ENCODE results near the gene ARHGEF10L. TPM values are rescaled to one million over a fixed set of nuclear protein-coding genes. Genes with fewer than 3 reads are reported as not detected.
"Not testable (repeated sequence)": the region's sequence is repeated elsewhere in the genome, so short reads cannot be mapped to it uniquely, and the experiment has no call there.

ARHGEF10L gene
- total RNA-seq = 16.7 TPM

- H3K9ac ChIP-seq (ENCODE audit: low read depth in 1 of 3, low read length in 3 of 3) = peak within 1 kb of the TSS; percentile 86 to 96 (median 93)
- H3K27me3 ChIP-seq (ENCODE audit: control insufficient read depth in 3 of 3, insufficient read depth in 3 of 3, low read length in 3 of 3) = no peaks in the 10 kb centered on the region
- no peaks in the 10 kb centered on the region for H3K36me3 ChIP-seq (ENCODE audit: control insufficient read depth in 3 of 3, insufficient read depth in 3 of 3, low read length in 3 of 3)
- H3K9me3 ChIP-seq (ENCODE audit: control insufficient read depth in 3 of 3, low read length in 3 of 3) = no peaks in the 10 kb centered on the region
- peak within 1 kb of the TSS; percentile 86 to 91 (median 87) for H3K4me3 ChIP-seq (ENCODE audit: low read length in 3 of 3)
- peak within 1 kb of the TSS; percentile 79 for H3K27ac ChIP-seq (ENCODE audit: low read depth, low read length)
- peaks cover 14 to 20% (median 18%) of the 10 kb centered on the region in 3 donors for H3K4me1 ChIP-seq (ENCODE audit: control insufficient read depth in 3 of 3, insufficient read depth in 3 of 3, low read length in 3 of 3)
These were observed at the start of gene ARHGEF10L for GRCh38 chr1:17539477-17540254. ARHGEF10L (plus strand) TSS chr1:17539698; CDS start chr1:17580596, 40,898 bp downstream.

- not testable (repeated sequence) for H3K36me3 ChIP-seq (ENCODE audit: control insufficient read depth in 3 of 3, insufficient read depth in 3 of 3, low read length in 3 of 3); H3K4me3 ChIP-seq (ENCODE audit: low read length in 3 of 3); H3K27me3 ChIP-seq (ENCODE audit: control insufficient read depth in 3 of 3, insufficient read depth in 3 of 3, low read length in 3 of 3); H3K9ac ChIP-seq (ENCODE audit: low read depth in 1 of 3, low read length in 3 of 3); H3K27ac ChIP-seq (ENCODE audit: low read depth, low read length); H3K9me3 ChIP-seq (ENCODE audit: control insufficient read depth in 3 of 3, low read length in 3 of 3); H3K4me1 ChIP-seq (ENCODE audit: control insufficient read depth in 3 of 3, insufficient read depth in 3 of 3, low read length in 3 of 3)
These were observed 49.6 kb upstream of the ARHGEF10L start for GRCh38 chr1:17489768-17490417.

- not testable (repeated sequence) for H3K9ac ChIP-seq (ENCODE audit: low read depth in 1 of 3, low read length in 3 of 3); H3K9me3 ChIP-seq (ENCODE audit: control insufficient read depth in 3 of 3, low read length in 3 of 3); H3K27ac ChIP-seq (ENCODE audit: low read depth, low read length); H3K4me1 ChIP-seq (ENCODE audit: control insufficient read depth in 3 of 3, insufficient read depth in 3 of 3, low read length in 3 of 3); H3K27me3 ChIP-seq (ENCODE audit: control insufficient read depth in 3 of 3, insufficient read depth in 3 of 3, low read length in 3 of 3); H3K4me3 ChIP-seq (ENCODE audit: low read length in 3 of 3); H3K36me3 ChIP-seq (ENCODE audit: control insufficient read depth in 3 of 3, insufficient read depth in 3 of 3, low read length in 3 of 3)
These were observed 48.8 kb upstream of the ARHGEF10L start for GRCh38 chr1:17490667-17491066.

GRCh38 chr1:17494114-17494729, 45.3 kb upstream of the ARHGEF10L start:
- no peaks in the 10 kb centered on the region for H3K27me3 ChIP-seq (ENCODE audit: control insufficient read depth in 3 of 3, insufficient read depth in 3 of 3, low read length in 3 of 3)

GRCh38 chr1:17496419-17496818, 43.1 kb upstream of the ARHGEF10L start:
- H3K27me3 ChIP-seq (ENCODE audit: control insufficient read depth in 3 of 3, insufficient read depth in 3 of 3, low read length in 3 of 3) = no peaks in the 10 kb centered on the region
- no peak overlapping the region for H3K27ac ChIP-seq (ENCODE audit: low read depth, low read length)
- no peak overlapping the region for H3K4me3 ChIP-seq (ENCODE audit: low read length in 3 of 3)
- H3K4me1 ChIP-seq (ENCODE audit: control insufficient read depth in 3 of 3, insufficient read depth in 3 of 3, low read length in 3 of 3) = no peaks in the 10 kb centered on the region
- H3K9ac ChIP-seq (ENCODE audit: low read depth in 1 of 3, low read length in 3 of 3) = no peak overlapping the region
- no peaks in the 10 kb centered on the region for H3K36me3 ChIP-seq (ENCODE audit: control insufficient read depth in 3 of 3, insufficient read depth in 3 of 3, low read length in 3 of 3)
- no peaks in the 10 kb centered on the region for H3K9me3 ChIP-seq (ENCODE audit: control insufficient read depth in 3 of 3, low read length in 3 of 3)

More at GRCh38 chr1:17494114-17494729, 45.3 kb upstream of the ARHGEF10L start:
- no peaks in the 10 kb centered on the region for H3K36me3 ChIP-seq (ENCODE audit: control insufficient read depth in 3 of 3, insufficient read depth in 3 of 3, low read length in 3 of 3)
- no peak overlapping the region for H3K9ac ChIP-seq (ENCODE audit: low read depth in 1 of 3, low read length in 3 of 3)
- no peak overlapping the region for H3K4me3 ChIP-seq (ENCODE audit: low read length in 3 of 3)
- H3K27ac ChIP-seq (ENCODE audit: low read depth, low read length) = no peak overlapping the region
- H3K9me3 ChIP-seq (ENCODE audit: control insufficient read depth in 3 of 3, low read length in 3 of 3) = no peaks in the 10 kb centered on the region
- no peaks in the 10 kb centered on the region for H3K4me1 ChIP-seq (ENCODE audit: control insufficient read depth in 3 of 3, insufficient read depth in 3 of 3, low read length in 3 of 3)

- no peak overlapping the region for H3K9ac ChIP-seq (ENCODE audit: low read depth in 1 of 3, low read length in 3 of 3)
- H3K27me3 ChIP-seq (ENCODE audit: control insufficient read depth in 3 of 3, insufficient read depth in 3 of 3, low read length in 3 of 3) = no peaks in the 10 kb centered on the region
- H3K4me1 ChIP-seq (ENCODE audit: control insufficient read depth in 3 of 3, insufficient read depth in 3 of 3, low read length in 3 of 3) = peaks cover 7 to 11% (median 9%) of the 10 kb centered on the region in 3 donors
- H3K36me3 ChIP-seq (ENCODE audit: control insufficient read depth in 3 of 3, insufficient read depth in 3 of 3, low read length in 3 of 3) = no peaks in the 10 kb centered on the region
- H3K27ac ChIP-seq (ENCODE audit: low read depth, low read length) = no peak overlapping the region
- no peak overlapping the region for H3K4me3 ChIP-seq (ENCODE audit: low read length in 3 of 3)
- H3K9me3 ChIP-seq (ENCODE audit: control insufficient read depth in 3 of 3, low read length in 3 of 3) = no peaks in the 10 kb centered on the region
These were observed 41.3 kb upstream of the ARHGEF10L start for GRCh38 chr1:17498214-17498613.

- Histone ChIP-seq H3K27ac (ENCODE audit: low read depth, low read length) (peak overlapping the region; percentile 14), H3K27me3 (ENCODE audit: control insufficient read depth in 3 of 3, insufficient read depth in 3 of 3, low read length in 3 of 3) (no peaks in the 10 kb centered on the region), H3K4me1 (ENCODE audit: control insufficient read depth in 3 of 3, insufficient read depth in 3 of 3, low read length in 3 of 3) (peaks cover 7 to 11% (median 9%) of the 10 kb centered on the region in 3 donors), H3K4me3 (ENCODE audit: low read length in 3 of 3) (peak overlapping the region in 1 of 3 donors; percentile 6), H3K9me3 (ENCODE audit: control insufficient read depth in 3 of 3, low read length in 3 of 3) (no peaks in the 10 kb centered on the region), H3K9ac (ENCODE audit: low read depth in 1 of 3, low read length in 3 of 3) (peak overlapping the region in 2 of 3 donors; percentile 20 to 33), H3K36me3 (ENCODE audit: control insufficient read depth in 3 of 3, insufficient read depth in 3 of 3, low read length in 3 of 3) (no peaks in the 10 kb centered on the region)
These were observed 37.1 kb upstream of the ARHGEF10L start for GRCh38 chr1:17502326-17502778.

- Histone ChIP-seq H3K4me3 (ENCODE audit: low read length in 3 of 3) (no peak overlapping the region), H3K36me3 (ENCODE audit: control insufficient read depth in 3 of 3, insufficient read depth in 3 of 3, low read length in 3 of 3) (no peaks in the 10 kb centered on the region), H3K27ac (ENCODE audit: low read depth, low read length) (peak overlapping the region; percentile 14), H3K9ac (ENCODE audit: low read depth in 1 of 3, low read length in 3 of 3) (no peak overlapping the region), H3K27me3 (ENCODE audit: control insufficient read depth in 3 of 3, insufficient read depth in 3 of 3, low read length in 3 of 3) (no peaks in the 10 kb centered on the region), H3K9me3 (ENCODE audit: control insufficient read depth in 3 of 3, low read length in 3 of 3) (no peaks in the 10 kb centered on the region), H3K4me1 (ENCODE audit: control insufficient read depth in 3 of 3, insufficient read depth in 3 of 3, low read length in 3 of 3) (peaks cover 7 to 11% (median 9%) of the 10 kb centered on the region in 3 donors)
These were observed 36.4 kb upstream of the ARHGEF10L start for GRCh38 chr1:17503146-17503545.

GRCh38 chr1:17507200-17507599, 32.3 kb upstream of the ARHGEF10L start:
- not testable (repeated sequence) for H3K4me1 ChIP-seq (ENCODE audit: control insufficient read depth in 3 of 3, insufficient read depth in 3 of 3, low read length in 3 of 3); H3K4me3 ChIP-seq (ENCODE audit: low read length in 3 of 3); H3K9me3 ChIP-seq (ENCODE audit: control insufficient read depth in 3 of 3, low read length in 3 of 3); H3K27me3 ChIP-seq (ENCODE audit: control insufficient read depth in 3 of 3, insufficient read depth in 3 of 3, low read length in 3 of 3); H3K9ac ChIP-seq (ENCODE audit: low read depth in 1 of 3, low read length in 3 of 3); H3K27ac ChIP-seq (ENCODE audit: low read depth, low read length); H3K36me3 ChIP-seq (ENCODE audit: control insufficient read depth in 3 of 3, insufficient read depth in 3 of 3, low read length in 3 of 3)

GRCh38 chr1:17507915-17508314, 31.6 kb upstream of the ARHGEF10L start:
- H3K4me3 ChIP-seq (ENCODE audit: low read length in 3 of 3) = no peak overlapping the region
- no peaks in the 10 kb centered on the region for H3K9me3 ChIP-seq (ENCODE audit: control insufficient read depth in 3 of 3, low read length in 3 of 3)
- no peak overlapping the region for H3K27ac ChIP-seq (ENCODE audit: low read depth, low read length)
- no peak overlapping the region for H3K9ac ChIP-seq (ENCODE audit: low read depth in 1 of 3, low read length in 3 of 3)
- H3K36me3 ChIP-seq (ENCODE audit: control insufficient read depth in 3 of 3, insufficient read depth in 3 of 3, low read length in 3 of 3) = no peaks in the 10 kb centered on the region
- H3K27me3 ChIP-seq (ENCODE audit: control insufficient read depth in 3 of 3, insufficient read depth in 3 of 3, low read length in 3 of 3) = no peaks in the 10 kb centered on the region
- peaks cover 3% of the 10 kb centered on the region in 3 donors for H3K4me1 ChIP-seq (ENCODE audit: control insufficient read depth in 3 of 3, insufficient read depth in 3 of 3, low read length in 3 of 3)
